T-helper 2 cell (primary cell): Measurements from ENCODE around the gene CCDC179.

Source experiments
- DNase-seq, 5 experiments: peaks; one replicate each; pipeline versions ENCODE4 v3.0.0 to v3.0.0-alpha.2; 2012 to 2022

Gene CCDC179

GRCh38 chr11:22807855-22808570, 52.3 kb downstream of the CCDC179 start:
- no peak for DNase-seq

GRCh38 chr11:22807391-22807790, 52.9 kb downstream of the CCDC179 start:
- DNase-seq = no peak

GRCh38 chr11:22802861-22803260, 57.4 kb downstream of the CCDC179 start:
- DNase-seq = no peak

DNA sequence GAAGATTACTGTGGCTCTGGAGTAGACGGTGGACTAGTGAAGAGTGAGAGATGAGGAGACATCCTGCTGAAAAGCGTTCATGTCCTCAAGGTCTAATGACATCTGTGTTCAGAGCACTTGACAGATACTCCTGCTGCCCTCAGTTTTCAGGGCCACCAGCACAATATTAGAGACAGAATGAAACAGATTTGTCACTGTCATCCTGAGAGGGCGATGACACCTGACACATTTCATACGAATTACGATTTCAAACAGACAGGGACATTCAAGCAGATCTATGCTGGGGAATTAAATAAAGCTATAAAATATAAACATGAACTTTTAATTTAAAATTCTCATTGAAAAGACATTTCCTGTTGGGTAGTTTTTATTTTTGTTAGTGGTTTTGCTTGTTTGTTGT, 59.8 kb downstream of the CCDC179 start:
- DNase-seq = no peak

DNA sequence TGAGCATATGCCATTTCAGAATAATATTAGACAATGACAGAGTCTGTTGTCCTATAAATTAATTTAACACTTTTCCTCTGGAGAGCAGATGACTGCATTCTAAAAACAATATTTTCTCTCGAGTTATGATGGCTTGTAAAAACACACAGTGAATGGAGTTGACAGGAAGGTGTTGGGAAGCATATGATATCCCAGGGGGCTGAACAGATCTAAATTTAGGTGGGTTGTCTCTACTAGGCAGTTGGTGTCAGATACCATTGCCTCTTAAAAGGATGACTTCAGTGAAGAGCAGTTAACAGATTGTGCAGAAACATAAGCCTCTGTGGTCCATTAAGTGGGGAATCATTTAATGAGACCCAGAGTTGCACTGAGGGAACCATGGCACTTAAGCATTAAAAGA, 61.4 kb downstream of the CCDC179 start:
- DNase-seq = no peak

- DNase-seq = no peak
These were observed 63.2 kb downstream of the CCDC179 start for GRCh38 chr11:22797047-22797446.
